Thoracic aorta (tissue), 2 donors: ENCODE data around the gene JKAMP. TPM values are rescaled to one million over a fixed set of nuclear protein-coding genes. Genes with fewer than 3 reads are reported as not detected.
A peak's percentile ranks its signal among the peaks of the same experiment; 100 is the strongest.

Experiments used
- ATAC-seq: fragments of 150-250 bp; one replicate; pipeline ENCODE4 v1.8.0; 2017; ENCODE audit warnings: low read depth; ENCODE audit not compliant: insufficient number of reproducible peaks, low FRiP score
- DNase-seq: peaks from one replicate; pipeline ENCODE4 v3.0.0-alpha.2; 2020; ENCODE audit warnings: low spot score
- H3K27ac ChIP-seq, 2 donors: fragments of 200-600 bp; sonication (generic); 1 replicate in 1 of 2; 2 replicates in 1 of 2; pipeline ENCODE4 v1.5.1; 2016; ENCODE audit warnings: mild to moderate bottlenecking in 2 of 2, moderate library complexity in 2 of 2
- H3K27me3 ChIP-seq: fragments of 200-600 bp; sonication (generic); replicated peaks from 2 replicates; pipeline ENCODE4 v1.6.0; 2016; ENCODE audit warnings: mild to moderate bottlenecking; ENCODE audit not compliant: insufficient read depth
- H3K36me3 ChIP-seq: fragments of 200-600 bp; sonication (generic); one replicate; pipeline ENCODE4 v1.5.1; 2016
- H3K4me1 ChIP-seq, 2 donors: fragments of 200-600 bp; sonication (generic); 1 replicate in 1 of 2; 2 replicates in 1 of 2; pipeline versions ENCODE4 v1.5.1 to v1.6.0; 2016; ENCODE audit warnings: low read depth in 2 of 2, mild to moderate bottlenecking in 1 of 2; ENCODE audit not compliant: control insufficient read depth in 1 of 2
- H3K4me3 ChIP-seq: fragments of 200-600 bp; sonication (generic); 2 replicates; pipeline ENCODE4 v1.5.1; 2016; ENCODE audit warnings: mild to moderate bottlenecking
- H3K9me3 ChIP-seq: fragments of 200-600 bp; sonication (generic); 2 replicates; pipeline ENCODE4 v1.5.1; 2016
- CTCF ChIP-seq: fragments of 200-600 bp; sonication (generic); IDR thresholded peaks from one replicate; pipeline ENCODE4 v1.5.1; 2019; ENCODE audit warnings: antibody characterized with exemption
- total RNA-seq, 2 donors: library from RNA; depleted of rRNA; stranded (reverse); fragments of >200 nt; gene quantifications; one replicate each; pipeline versions ENCODE4 v1.1.0 to v1.2.3, GENCODE V29; 2016

The JKAMP gene
- total RNA-seq, 2 donors from 2014 or later: 57.4 to 75.1 TPM

- Histone ChIP-seq H3K9me3 (no peaks in the 10 kb centered on the region), H3K27me3 (no peaks in the 10 kb centered on the region), H3K4me1 (peaks cover 12 to 20% of the 10 kb centered on the region in 2 donors), H3K4me3 (no peak overlapping the region), H3K36me3 (peaks cover 5% of the 10 kb centered on the region), H3K27ac (no peak overlapping the region)
- ATAC-seq (no peak), DNase-seq (no peak)
- TF ChIP-seq CTCF: no peak
These were observed 6.4 kb downstream of the JKAMP start for GRCh38 chr14:59490756-59491155.

DNA sequence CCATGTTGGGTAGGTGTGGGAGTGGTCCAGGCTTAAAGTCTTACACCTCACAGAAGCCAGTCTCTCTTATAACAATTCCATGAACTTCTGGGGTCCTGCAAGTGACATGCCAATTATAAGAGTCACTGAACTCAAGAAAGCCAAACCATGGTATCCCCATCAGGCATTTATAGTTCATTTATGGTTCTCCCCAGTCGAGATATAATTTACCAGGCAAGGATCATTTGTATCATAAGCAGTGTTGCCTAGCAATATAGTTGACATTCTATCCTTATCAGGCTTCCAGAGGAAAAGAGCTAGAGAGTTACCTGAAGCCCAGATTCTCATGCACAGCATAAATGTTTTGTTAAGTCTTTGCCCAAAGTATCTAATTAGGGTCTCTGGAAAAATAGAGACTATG lies 8.1 kb downstream of the JKAMP start:
- no peak overlapping the region for H3K4me3 ChIP-seq
- no peaks in the 10 kb centered on the region for H3K27me3 ChIP-seq
- H3K36me3 ChIP-seq: peaks cover 5% of the 10 kb centered on the region
- no peak for DNase-seq
- H3K9me3 ChIP-seq: no peaks in the 10 kb centered on the region
- ATAC-seq: no peak
- TF ChIP-seq CTCF: no peak
- peaks cover 0 to 7% of the 10 kb centered on the region in 2 donors for H3K4me1 ChIP-seq
- no peak overlapping the region for H3K27ac ChIP-seq

- Histone ChIP-seq H3K27ac (no peak overlapping the region), H3K9me3 (no peaks in the 10 kb centered on the region), H3K36me3 (peaks cover 6% of the 10 kb centered on the region), H3K4me3 (no peak overlapping the region), H3K4me1 (peaks cover 0 to 5% of the 10 kb centered on the region in 2 donors), H3K27me3 (no peaks in the 10 kb centered on the region)
- ATAC-seq (no peak), DNase-seq (no peak)
- TF ChIP-seq CTCF: no peak
These were observed 16.4 kb downstream of the JKAMP start for GRCh38 chr14:59500732-59501131.

DNA sequence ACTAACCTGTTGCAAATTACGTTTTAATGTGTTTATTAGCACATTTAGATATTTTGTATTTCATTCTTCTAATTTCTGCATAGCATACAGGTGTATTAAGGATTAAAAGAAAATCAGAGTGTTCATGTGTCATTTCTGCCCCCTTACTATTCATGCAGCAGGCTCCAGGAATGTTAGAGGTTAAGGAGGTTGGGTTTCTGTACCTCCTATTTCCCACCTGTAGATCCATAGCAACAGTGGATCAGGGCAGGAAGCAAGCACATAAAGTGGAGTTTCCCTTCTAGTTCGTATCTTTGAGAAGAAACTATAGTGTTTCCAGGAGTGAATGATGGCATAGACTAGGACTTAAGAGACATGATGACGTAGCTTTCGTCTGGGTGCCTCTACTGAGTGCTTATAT lies 18.9 kb downstream of the JKAMP start:
- DNase-seq: no peak
- no peaks in the 10 kb centered on the region for H3K9me3 ChIP-seq
- H3K4me3 ChIP-seq: no peak overlapping the region
- H3K4me1 ChIP-seq: peaks cover 0 to 5% of the 10 kb centered on the region in 2 donors
- TF ChIP-seq CTCF: no peak
- peaks cover 6% of the 10 kb centered on the region for H3K36me3 ChIP-seq
- no peak overlapping the region for H3K27ac ChIP-seq
- ATAC-seq: no peak
- no peaks in the 10 kb centered on the region for H3K27me3 ChIP-seq

DNA sequence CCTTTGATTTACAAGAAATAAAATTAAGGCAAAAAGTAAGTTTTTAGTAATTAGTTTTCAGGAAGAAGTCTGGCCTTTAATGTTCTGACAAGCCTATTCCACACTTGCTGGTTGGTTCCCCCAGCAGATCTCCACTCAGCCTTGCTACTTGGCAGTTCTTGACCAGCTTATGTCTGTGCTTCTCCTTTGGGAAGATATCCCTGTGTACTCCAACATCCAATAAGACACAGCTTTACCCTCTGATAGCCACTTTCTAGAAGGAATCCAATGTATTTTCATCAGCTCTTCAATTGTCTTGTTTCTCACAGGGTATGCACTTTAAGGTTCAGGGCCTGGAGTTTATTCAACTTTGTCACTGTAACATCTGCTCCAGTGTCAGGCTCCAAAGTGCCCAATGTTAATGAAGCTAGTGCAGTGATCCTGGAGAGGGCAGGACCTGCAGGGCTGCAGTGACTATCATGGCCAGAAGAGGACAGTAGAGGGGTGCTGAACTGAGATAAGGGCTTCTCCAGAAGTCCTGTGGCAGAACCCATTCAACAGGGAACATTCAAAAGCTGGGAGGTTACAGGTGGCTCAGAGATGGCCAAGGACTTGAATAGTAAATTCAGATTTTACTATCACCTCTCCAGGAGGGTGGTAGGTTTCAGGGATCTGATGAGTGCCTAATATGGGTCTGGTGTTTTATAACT lies 22.9 kb downstream of the JKAMP start:
- Histone ChIP-seq H3K4me1 (no peaks in the 10 kb centered on the region), H3K4me3 (no peak overlapping the region), H3K27ac (no peak overlapping the region), H3K9me3 (no peaks in the 10 kb centered on the region), H3K27me3 (no peaks in the 10 kb centered on the region), H3K36me3 (peaks cover 6% of the 10 kb centered on the region)
- DNase-seq (peak; percentile 4), ATAC-seq (peak; percentile 51)
- peak; percentile 90 for TF ChIP-seq CTCF
